ENCODE data around the gene CEMP1.

DNA sequence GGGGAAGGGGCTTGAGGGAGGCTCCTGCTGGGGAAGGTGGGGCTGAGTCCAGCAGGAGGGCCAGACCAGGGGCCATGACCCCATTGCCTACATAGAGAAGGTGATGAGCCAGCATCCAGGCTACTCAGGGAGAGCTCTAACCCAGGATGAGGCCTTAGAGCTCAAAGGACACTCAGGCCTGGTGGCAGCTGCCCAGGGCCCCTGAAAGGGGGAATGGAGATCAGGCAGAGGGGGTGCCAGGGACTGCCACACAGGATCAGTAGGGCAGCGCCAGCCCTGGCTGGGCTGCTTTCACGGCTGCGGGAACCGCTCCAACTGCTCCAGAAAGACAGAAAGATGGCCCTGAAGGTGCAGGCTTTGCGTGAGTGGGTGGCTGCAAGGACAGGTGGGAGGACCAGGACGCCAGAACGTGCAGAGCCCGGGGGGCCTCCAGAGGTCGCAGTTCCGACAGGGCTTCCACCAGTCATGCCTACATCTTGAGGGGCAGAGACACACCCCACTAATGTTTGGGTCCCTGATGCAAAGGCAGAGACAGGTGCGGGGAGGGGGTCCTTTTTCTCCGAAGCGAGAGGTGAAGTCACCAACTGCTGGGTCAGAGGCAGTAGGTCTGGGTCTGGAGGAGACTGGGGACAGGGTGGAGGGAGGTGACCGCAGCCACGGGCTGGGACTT lies 18.3 kb downstream of the CEMP1 start:
- TF ChIP-seq, protein P1, sequence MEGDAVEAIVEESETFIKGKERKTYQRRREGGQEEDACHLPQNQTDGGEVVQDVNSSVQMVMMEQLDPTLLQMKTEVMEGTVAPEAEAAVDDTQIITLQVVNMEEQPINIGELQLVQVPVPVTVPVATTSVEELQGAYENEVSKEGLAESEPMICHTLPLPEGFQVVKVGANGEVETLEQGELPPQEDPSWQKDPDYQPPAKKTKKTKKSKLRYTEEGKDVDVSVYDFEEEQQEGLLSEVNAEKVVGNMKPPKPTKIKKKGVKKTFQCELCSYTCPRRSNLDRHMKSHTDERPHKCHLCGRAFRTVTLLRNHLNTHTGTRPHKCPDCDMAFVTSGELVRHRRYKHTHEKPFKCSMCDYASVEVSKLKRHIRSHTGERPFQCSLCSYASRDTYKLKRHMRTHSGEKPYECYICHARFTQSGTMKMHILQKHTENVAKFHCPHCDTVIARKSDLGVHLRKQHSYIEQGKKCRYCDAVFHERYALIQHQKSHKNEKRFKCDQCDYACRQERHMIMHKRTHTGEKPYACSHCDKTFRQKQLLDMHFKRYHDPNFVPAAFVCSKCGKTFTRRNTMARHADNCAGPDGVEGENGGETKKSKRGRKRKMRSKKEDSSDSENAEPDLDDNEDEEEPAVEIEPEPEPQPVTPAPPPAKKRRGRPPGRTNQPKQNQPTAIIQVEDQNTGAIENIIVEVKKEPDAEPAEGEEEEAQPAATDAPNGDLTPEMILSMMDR (IDR thresholded peaks at IDR 0.05) = peak in 1 of 12 donors; percentile 6
- TF ChIP-seq POLR2A (IDR thresholded peaks at IDR 0.05) = no peak
